Upper lobe of left lung (tissue), 4 donors: ENCODE results near the gene CSNK1G1.

Experiments
- POLR2A ChIP-seq, 4 donors: fragments of 450-650 bp; IDR thresholded peaks; one replicate each; pipeline ENCODE4 v1.5.1; 2016 to 2017; ENCODE audit warnings: antibody characterized with exemption in 4 of 4, mild to moderate bottlenecking in 2 of 4
- POLR2AphosphoS5 ChIP-seq, 2 donors: sonication (generic); formaldehyde crosslinking; IDR thresholded peaks; one replicate each; pipeline ENCODE4 v1.5.1; 2017; ENCODE audit warnings: antibody characterized with exemption in 2 of 2
- TF ChIP-seq, protein P1 (sequence below), 6 experiments: fragments of 450-650 bp in 4 of 6; fragments of 200-600 bp in 2 of 6; sonication (generic) in 2 of 6; IDR thresholded peaks; one replicate each; pipeline ENCODE4 v1.5.1; 2016 to 2019; ENCODE audit warnings: antibody characterized with exemption in 6 of 6

DNA sequence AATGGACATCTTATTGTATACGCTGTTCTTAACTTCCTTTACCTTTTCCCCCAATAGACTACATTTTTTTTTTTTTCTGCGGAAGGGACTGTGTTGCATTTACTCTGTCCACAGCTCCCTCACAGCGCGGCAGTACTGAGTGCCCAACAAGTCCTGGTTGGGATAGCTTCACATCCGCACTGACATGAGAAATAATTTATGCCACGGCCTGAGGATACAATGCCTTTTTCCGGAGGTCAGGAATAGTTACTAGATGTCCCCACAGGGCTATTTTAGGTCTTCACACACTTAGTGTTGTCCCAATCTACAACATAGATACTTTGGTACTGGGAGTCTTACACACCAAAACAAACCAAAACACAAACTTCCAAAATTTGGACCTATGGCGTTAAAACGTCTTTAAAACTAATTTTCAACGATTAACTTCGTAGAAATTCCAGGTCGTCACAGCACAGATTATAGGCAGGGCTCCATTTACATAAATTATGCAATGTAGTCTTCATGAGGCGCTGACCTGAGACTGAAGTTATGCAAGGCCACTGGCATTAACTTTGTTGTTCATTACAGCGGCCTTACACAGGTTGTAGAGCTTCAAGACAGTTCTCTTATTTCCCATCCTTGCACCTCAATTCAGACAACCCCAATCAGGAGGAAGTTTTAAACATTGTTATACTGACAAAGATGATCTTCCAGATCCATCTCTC is 192.2 kb downstream of the CSNK1G1 start:
- TF ChIP-seq, protein P1, sequence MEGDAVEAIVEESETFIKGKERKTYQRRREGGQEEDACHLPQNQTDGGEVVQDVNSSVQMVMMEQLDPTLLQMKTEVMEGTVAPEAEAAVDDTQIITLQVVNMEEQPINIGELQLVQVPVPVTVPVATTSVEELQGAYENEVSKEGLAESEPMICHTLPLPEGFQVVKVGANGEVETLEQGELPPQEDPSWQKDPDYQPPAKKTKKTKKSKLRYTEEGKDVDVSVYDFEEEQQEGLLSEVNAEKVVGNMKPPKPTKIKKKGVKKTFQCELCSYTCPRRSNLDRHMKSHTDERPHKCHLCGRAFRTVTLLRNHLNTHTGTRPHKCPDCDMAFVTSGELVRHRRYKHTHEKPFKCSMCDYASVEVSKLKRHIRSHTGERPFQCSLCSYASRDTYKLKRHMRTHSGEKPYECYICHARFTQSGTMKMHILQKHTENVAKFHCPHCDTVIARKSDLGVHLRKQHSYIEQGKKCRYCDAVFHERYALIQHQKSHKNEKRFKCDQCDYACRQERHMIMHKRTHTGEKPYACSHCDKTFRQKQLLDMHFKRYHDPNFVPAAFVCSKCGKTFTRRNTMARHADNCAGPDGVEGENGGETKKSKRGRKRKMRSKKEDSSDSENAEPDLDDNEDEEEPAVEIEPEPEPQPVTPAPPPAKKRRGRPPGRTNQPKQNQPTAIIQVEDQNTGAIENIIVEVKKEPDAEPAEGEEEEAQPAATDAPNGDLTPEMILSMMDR (IDR thresholded peaks at IDR 0.05): no peak
- TF ChIP-seq POLR2AphosphoS5 (IDR thresholded peaks at IDR 0.05) (no peak), POLR2A (IDR thresholded peaks at IDR 0.05) (no peak)
